H9 (cell line): ENCODE data around the gene MAST2. TPM values are rescaled to one million over a fixed set of nuclear protein-coding genes. Genes with fewer than 3 reads are reported as not detected.

ENCODE experiments used
- DNase-seq: peaks from one replicate; pipeline ENCODE4 v3.0.0-alpha.2; 2017
- H2AFZ ChIP-seq: one replicate; pipeline ENCODE4 v1.6.1; 2013; ENCODE audit warnings: mild to moderate bottlenecking, low read length, control low read depth, moderate library complexity
- H2AK5ac ChIP-seq: 2 replicates; pipeline ENCODE4 v1.6.1; 2013; ENCODE audit warnings: low read length, control low read depth, mixed read lengths; ENCODE audit not compliant: insufficient read length
- H2BK120ac ChIP-seq: one replicate; pipeline ENCODE4 v1.6.1; 2013; ENCODE audit warnings: low read depth, mild to moderate bottlenecking, low read length, control low read depth, inconsistent platforms; ENCODE audit not compliant: poor library complexity, severe bottlenecking
- H2BK12ac ChIP-seq: 2 replicates; pipeline ENCODE4 v1.6.1; 2013; ENCODE audit warnings: low read length, control low read depth, mixed read lengths, low read depth; ENCODE audit not compliant: insufficient read length
- H2BK15ac ChIP-seq: 2 replicates; pipeline ENCODE4 v1.6.1; 2013; ENCODE audit warnings: low read depth, low read length, control low read depth
- H2BK20ac ChIP-seq: one replicate; pipeline ENCODE4 v1.6.1; 2013; ENCODE audit warnings: low read depth, mild to moderate bottlenecking, low read length, control low read depth, inconsistent platforms; ENCODE audit not compliant: poor library complexity, severe bottlenecking
- H2BK5ac ChIP-seq: 2 replicates; pipeline ENCODE4 v1.6.1; 2013; ENCODE audit warnings: low read length, control low read depth, mixed read lengths; ENCODE audit not compliant: insufficient read length
- H3K14ac ChIP-seq: 2 replicates; pipeline ENCODE4 v1.6.1; 2013; ENCODE audit warnings: low read length, control low read depth; ENCODE audit not compliant: insufficient read depth
- H3K18ac ChIP-seq: 2 replicates; pipeline ENCODE4 v1.6.1; 2013; ENCODE audit warnings: low read depth, mild to moderate bottlenecking, mixed read lengths, low read length, control low read depth; ENCODE audit not compliant: insufficient read length
- H3K23ac ChIP-seq: 2 replicates; pipeline ENCODE4 v1.6.1; 2013; ENCODE audit warnings: low read length, control low read depth, mixed read lengths, low read depth; ENCODE audit not compliant: insufficient read length
- H3K23me2 ChIP-seq: 2 replicates; pipeline ENCODE4 v1.6.1; 2013; ENCODE audit warnings: low read depth, mild to moderate bottlenecking, mixed read lengths, low read length, control low read depth; ENCODE audit not compliant: insufficient read length, poor library complexity, severe bottlenecking
- H3K27ac ChIP-seq: 2 replicates; pipeline ENCODE4 v1.5.1; 2013; ENCODE audit warnings: low read length, control low read depth, mixed read lengths, low read depth; ENCODE audit not compliant: insufficient read length
- H3K27me3 ChIP-seq: 2 replicates; pipeline ENCODE4 v1.6.1; 2013; ENCODE audit warnings: low read length, control low read depth, inconsistent platforms; ENCODE audit not compliant: insufficient read depth
- H3K4ac ChIP-seq: 2 replicates; pipeline ENCODE4 v1.6.1; 2013; ENCODE audit warnings: low read depth, mild to moderate bottlenecking, control low read depth, inconsistent platforms, low read length, moderate library complexity
- H3K4me1 ChIP-seq: 2 replicates; pipeline ENCODE4 v1.6.1; 2013; ENCODE audit warnings: low read length, control low read depth, inconsistent platforms; ENCODE audit not compliant: insufficient read depth
- H3K4me2 ChIP-seq: 2 replicates; pipeline ENCODE4 v1.6.1; 2013; ENCODE audit warnings: low read length, control low read depth, mixed read lengths; ENCODE audit not compliant: insufficient read length, insufficient read depth
- H3K56ac ChIP-seq: 2 replicates; pipeline ENCODE4 v1.6.1; 2013; ENCODE audit warnings: low read depth, mild to moderate bottlenecking, mixed read lengths, low read length, control low read depth; ENCODE audit not compliant: insufficient read length
- H3K79me1 ChIP-seq: 2 replicates; pipeline ENCODE4 v1.6.1; 2013; ENCODE audit warnings: low read depth, mild to moderate bottlenecking, moderate library complexity, low read length, control low read depth, inconsistent platforms; ENCODE audit not compliant: insufficient read depth, poor library complexity, severe bottlenecking
- H3K79me2 ChIP-seq: 2 replicates; pipeline ENCODE4 v1.6.1; 2013; ENCODE audit warnings: low read length, control low read depth, inconsistent platforms; ENCODE audit not compliant: insufficient read depth
- H3K9ac ChIP-seq: 2 replicates; pipeline ENCODE4 v1.6.1; 2013; ENCODE audit warnings: low read length, control low read depth, mixed read lengths; ENCODE audit not compliant: insufficient read length; ENCODE audit errors: extremely low read depth
- H3K9me3 ChIP-seq: one replicate; pipeline ENCODE4 v1.6.1; 2013; ENCODE audit warnings: low read depth, low read length, inconsistent platforms; ENCODE audit not compliant: control insufficient read depth
- H3T11ph ChIP-seq: one replicate; pipeline ENCODE4 v1.6.1; 2013; ENCODE audit warnings: mild to moderate bottlenecking, low read length, control low read depth, inconsistent platforms
- H4K20me1 ChIP-seq: one replicate; pipeline ENCODE4 v1.6.1; 2013; ENCODE audit not compliant: control insufficient read depth, insufficient read length, insufficient read depth
- H4K5ac ChIP-seq: 2 replicates; pipeline ENCODE4 v1.6.1; 2013; ENCODE audit warnings: low read depth, mild to moderate bottlenecking, mixed read lengths, low read length, control low read depth; ENCODE audit not compliant: insufficient read length
- H4K8ac ChIP-seq: replicated peaks from 2 replicates; pipeline ENCODE4 v1.6.1; 2013; ENCODE audit warnings: low read length, control low read depth, mixed read lengths, low read depth; ENCODE audit not compliant: insufficient read length
- H4K91ac ChIP-seq: 2 replicates; pipeline ENCODE4 v1.6.1; 2013; ENCODE audit warnings: low read depth, mild to moderate bottlenecking, moderate library complexity, mixed read lengths, low read length, control low read depth; ENCODE audit not compliant: insufficient read length
- H3K27ac Mint-ChIP-seq, 3 experiments: 2 replicates in 2 of 3; 3 replicates in 1 of 3; pipeline ENCODE4 v1.8.0; 2020 to 2021; ENCODE audit warnings: mixed read lengths in 3 of 3, mild to moderate bottlenecking in 1 of 3, moderate library complexity in 1 of 3
- H3K27me3 Mint-ChIP-seq: 2 replicates; pipeline ENCODE4 v1.8.0; 2021; ENCODE audit warnings: low read depth, mild to moderate bottlenecking, moderate library complexity, mixed read lengths
- H3K36me3 Mint-ChIP-seq, 3 experiments: 2 replicates in 2 of 3; 3 replicates in 1 of 3; pipeline ENCODE4 v1.8.0; 2020 to 2021; ENCODE audit warnings: low read depth in 3 of 3, mixed read lengths in 3 of 3; ENCODE audit not compliant: insufficient read depth in 1 of 3
- H3K4me1 Mint-ChIP-seq, 2 experiments: 2 replicates each; pipeline ENCODE4 v1.8.0; 2020; ENCODE audit warnings: mixed read lengths in 2 of 2
- H3K4me3 Mint-ChIP-seq, 2 experiments: 2 replicates in 1 of 2; 3 replicates in 1 of 2; pipeline ENCODE4 v1.8.0; 2020 to 2021; ENCODE audit warnings: mild to moderate bottlenecking in 2 of 2, mixed read lengths in 2 of 2, moderate library complexity in 1 of 2
- H3K9me3 Mint-ChIP-seq, 2 experiments: 2 replicates in 1 of 2; 3 replicates in 1 of 2; pipeline ENCODE4 v1.8.0; 2020; ENCODE audit warnings: mild to moderate bottlenecking in 2 of 2, mixed read lengths in 2 of 2, moderate library complexity in 1 of 2
- CTCF ChIP-seq: fragments of 200-600 bp; sonication (generic); conservative IDR thresholded peaks from 3 replicates; pipeline ENCODE4 v1.8.0; 2021; ENCODE audit warnings: antibody characterized with exemption, mild to moderate bottlenecking
- WGBS: extraction: QIAGEN DNeasy Blood & Tissue Kit; methylation state at CpG from one replicate; pipeline ENCODE4 v1.1.7; 2013; ENCODE audit warnings: missing lambda C conversion rate, low lambda C conversion rate, mixed read lengths; ENCODE audit not compliant: insufficient read length; ENCODE audit errors: extremely low coverage; 5-methylcytosine and 5-hydroxymethylcytosine counted together
- total RNA-seq: library from RNA; stranded (reverse); gene quantifications from 2 replicates; pipeline ENCODE4 v1.2.1, GENCODE V29; 2021

MAST2 gene
- total RNA-seq, 1 experiment from 2014 or later, result 28.8 TPM

- H3K79me1 ChIP-seq, result no peaks in the 10 kb centered on the region
- H3K4me1 ChIP-seq, result no peaks in the 10 kb centered on the region
- no peaks in the 10 kb centered on the region for H3K79me2 ChIP-seq
- H2BK5ac ChIP-seq, result no peak overlapping the region
- H2AFZ ChIP-seq, result no peak overlapping the region
- no peak overlapping the region for H3K56ac ChIP-seq
- H3K4me2 ChIP-seq, result no peak overlapping the region
- H4K5ac ChIP-seq, result no peak overlapping the region
- Mint-ChIP-seq H3K36me3 (no peaks in the 10 kb centered on the region; a peak in 1 of 7 replicates), H3K9me3 (no peaks in the 10 kb centered on the region), H3K27ac (peak overlapping the region in 1 of 3 experiments; percentile 56; a peak in 1 of 7 replicates), H3K27me3 (no peaks in the 10 kb centered on the region), H3K4me3 (no peak overlapping the region), H3K4me1 (peaks cover 8 to 9% of the 10 kb centered on the region in 2 experiments; a peak in 3 of 4 replicates)
- H4K91ac ChIP-seq, result no peak overlapping the region
- H3K9ac ChIP-seq, result no peak overlapping the region
- no peak overlapping the region for H2BK120ac ChIP-seq
- no peak overlapping the region for H3T11ph ChIP-seq
- no peak for DNase-seq
- H3K27me3 ChIP-seq, result no peaks in the 10 kb centered on the region
- no peak overlapping the region for H3K27ac ChIP-seq
- H3K23ac ChIP-seq, result no peak overlapping the region
- H2BK20ac ChIP-seq, result no peak overlapping the region
- TF ChIP-seq CTCF, result no peak
- H3K23me2 ChIP-seq, result no peaks in the 10 kb centered on the region
- WGBS, result no CpG with 5 or more reads among the region's 1 CpG
- H4K8ac ChIP-seq, result no peak overlapping the region
- no peak overlapping the region for H2BK12ac ChIP-seq
- H2BK15ac ChIP-seq, result no peak overlapping the region
- H4K20me1 ChIP-seq, result no peaks in the 10 kb centered on the region
- no peak overlapping the region for H2AK5ac ChIP-seq
- no peak overlapping the region for H3K18ac ChIP-seq
- H3K4ac ChIP-seq, result no peak overlapping the region
- no peaks in the 10 kb centered on the region for H3K9me3 ChIP-seq
- H3K14ac ChIP-seq, result no peak overlapping the region
These were observed 269.6 kb downstream of the MAST2 start for GRCh38 chr1:46072975-46073374.
